Lower lobe of right lung (tissue), 2 donors: ENCODE measurements around the gene JAKMIP2. TPM values are rescaled to one million over a fixed set of nuclear protein-coding genes. Genes with fewer than 3 reads are reported as not detected.
A peak's percentile ranks its signal among the peaks of the same experiment; 100 is the strongest.
"Not testable (repeated sequence)": the region's sequence is repeated elsewhere in the genome, so short reads cannot be mapped to it uniquely, and the experiment has no call there.

Experiments
- ATAC-seq, 2 donors: fragments of 200-7000 bp; cut with Tn5 transposase; one replicate each; pipeline ENCODE4 v1.9.1; 2020 to 2022; ENCODE audit warnings: mild to moderate bottlenecking in 2 of 2, moderate library complexity in 2 of 2
- DNase-seq: peaks from one replicate; pipeline ENCODE4 v3.0.0-alpha.2; 2020
- H3K27ac ChIP-seq: fragments of 200-600 bp; one replicate; pipeline ENCODE4 v1.8.0; 2022
- H3K27me3 ChIP-seq: fragments of 200-600 bp; one replicate; pipeline ENCODE4 v1.8.0; 2022; ENCODE audit warnings: low read depth
- H3K36me3 ChIP-seq: fragments of 200-600 bp; one replicate; pipeline ENCODE4 v1.8.0; 2022; ENCODE audit warnings: mild to moderate bottlenecking
- H3K4me1 ChIP-seq: fragments of 200-600 bp; one replicate; pipeline ENCODE4 v1.8.0; 2022
- H3K4me3 ChIP-seq: fragments of 200-600 bp; one replicate; pipeline ENCODE4 v1.8.0; 2022; ENCODE audit warnings: mild to moderate bottlenecking
- H3K9me3 ChIP-seq: fragments of 200-600 bp; one replicate; pipeline ENCODE4 v1.8.0; 2022
- CTCF ChIP-seq: fragments of 200-600 bp; IDR thresholded peaks from one replicate; pipeline ENCODE4 v1.8.0; 2022; ENCODE audit warnings: antibody characterized with exemption, mild to moderate bottlenecking
- intact Hi-C: fragments of 100-400 bp; cut with DNase I; formaldehyde crosslinking; loops from one replicate; pipeline ENCODE4 v1.11.0; 2022
- total RNA-seq: library from RNA; stranded (reverse); fragmentation: NEBNext Ultra II Directional; extraction: Animal tissue kit (Norgen Biotek cat#: 25700); gene quantifications from one replicate; pipeline ENCODE4 v1.2.1, GENCODE V29; 2021
- donor health status: DM: no; HTN: yes; CAD: no; lungs with severe emphysema.

The JAKMIP2 gene
- total RNA-seq, 1 donor from 2014 or later = 8.3 TPM

- TF ChIP-seq CTCF = peak; percentile 62
- ATAC-seq (peak; percentile 70 to 71), DNase-seq (no peak)
- Histone ChIP-seq H3K4me1 (peaks cover 26% of the 10 kb centered on the region), H3K4me3 (no peak overlapping the region), H3K9me3 (no peaks in the 10 kb centered on the region), H3K36me3 (no peaks in the 10 kb centered on the region), H3K27ac (peak overlapping the region; percentile 10), H3K27me3 (no peaks in the 10 kb centered on the region)
- intact Hi-C loops = no loop called here
These were observed 223.7 kb downstream of the JAKMIP2 start for GRCh38 chr5:147558826-147559225.

GRCh38 chr5:147557876-147558745, 224.4 kb downstream of the JAKMIP2 start:
- no peaks in the 10 kb centered on the region for H3K9me3 ChIP-seq
- H3K36me3 ChIP-seq = no peaks in the 10 kb centered on the region
- H3K27ac ChIP-seq = peak overlapping the region; percentile 10
- ATAC-seq = peak in 1 of 2 donors; percentile 11
- intact Hi-C loops = no loop called here
- no peak overlapping the region for H3K4me3 ChIP-seq
- peaks cover 29% of the 10 kb centered on the region for H3K4me1 ChIP-seq
- no peak for DNase-seq
- TF ChIP-seq CTCF = no peak
- no peaks in the 10 kb centered on the region for H3K27me3 ChIP-seq

GRCh38 chr5:147555176-147555575, 227.4 kb downstream of the JAKMIP2 start:
- TF ChIP-seq CTCF = no peak
- Histone ChIP-seq H3K9me3 (no peaks in the 10 kb centered on the region), H3K27ac (peak overlapping the region; percentile 73), H3K4me1 (peaks cover 36% of the 10 kb centered on the region), H3K36me3 (no peaks in the 10 kb centered on the region), H3K4me3 (no peak overlapping the region), H3K27me3 (no peaks in the 10 kb centered on the region)
- intact Hi-C loops = no loop called here
- ATAC-seq (no peak), DNase-seq (no peak)

- H3K27ac ChIP-seq = peak overlapping the region; percentile 73
- intact Hi-C loops = no loop called here
- peak overlapping the region; percentile 7 for H3K4me3 ChIP-seq
- H3K36me3 ChIP-seq = no peaks in the 10 kb centered on the region
- DNase-seq = no peak
- H3K27me3 ChIP-seq = no peaks in the 10 kb centered on the region
- TF ChIP-seq CTCF = no peak
- H3K9me3 ChIP-seq = no peaks in the 10 kb centered on the region
- peaks cover 36% of the 10 kb centered on the region for H3K4me1 ChIP-seq
- peak; percentile 70 to 76 for ATAC-seq
These were observed 228.2 kb downstream of the JAKMIP2 start for GRCh38 chr5:147554261-147554817.

GRCh38 chr5:147553817-147554216, 228.7 kb downstream of the JAKMIP2 start:
- intact Hi-C loops, H3K27me3 ChIP-seq, H3K9me3 ChIP-seq, DNase-seq, H3K36me3 ChIP-seq: not testable (repeated sequence)
- peak overlapping the region; percentile 7 for H3K4me3 ChIP-seq
- ATAC-seq = peak in 1 of 2 donors; percentile 31
- peak overlapping the region; percentile 73 for H3K27ac ChIP-seq
- peaks cover 31% of the 10 kb centered on the region for H3K4me1 ChIP-seq

- no peak overlapping the region for H3K27ac ChIP-seq
- no peak overlapping the region for H3K4me3 ChIP-seq
- DNase-seq = no peak
- peaks cover 26% of the 10 kb centered on the region for H3K4me1 ChIP-seq
- no peaks in the 10 kb centered on the region for H3K36me3 ChIP-seq
- H3K9me3 ChIP-seq = no peaks in the 10 kb centered on the region
- no peak for ATAC-seq
- H3K27me3 ChIP-seq = no peaks in the 10 kb centered on the region
- TF ChIP-seq CTCF = no peak
- intact Hi-C loops = no loop called here
These were observed 229.6 kb downstream of the JAKMIP2 start for GRCh38 chr5:147552897-147553296.
